ENCODE measurements around the gene TFEC. TPM values are rescaled to one million over a fixed set of nuclear protein-coding genes. Genes with fewer than 3 reads are reported as not detected.

Gene TFEC
- total and polyA plus RNA-seq, 10 of the 15 experiments (the other 5 are each of a cell fraction or from before 2014, with no cell fraction given): 0.18 to 5.8 (median 2.4) TPM

- TF ChIP-seq MEF2A (IDR thresholded peaks at IDR 0.05; ENCODE audit: insufficient read depth, low read depth, low read length) (no peak), IRF3 (IDR thresholded peaks at IDR 0.05) (no peak), IKZF2 (IDR thresholded peaks at IDR 0.05) (no peak), SMC3 (IDR thresholded peaks at IDR 0.05; ENCODE audit: borderline replicate concordance, low read length) (no peak), HSF1 (IDR thresholded peaks at IDR 0.05; ENCODE audit: low read depth, low read length) (no peak), NFXL1 (IDR thresholded peaks at IDR 0.05; ENCODE audit: borderline replicate concordance) (no peak)
Observed at GRCh38 chr7:115968171-115968570, 62.4 kb downstream of the TFEC start (continued).

GRCh38 chr7:115965796-115966475 lies 64.6 kb downstream of the TFEC start:
- ChIA-PET RAD21 (ENCODE audit: unreplicated experiment) (no interaction called here), SMC1A (ENCODE audit: uncharacterized antibody, unreplicated experiment) (no interaction called here), POLR2A (no interaction called here), CTCF (no interaction called here)
- BruUV-seq (replicated peaks): no TSS peak
- FAIRE-seq (no peak), DNase-seq (ENCODE audit: low read depth, low spot score) (no peak), ATAC-seq (no peak)
- H3K9me3 ChIP-seq (replicated peaks; ENCODE audit: control insufficient read depth, insufficient read depth, low read length): no peaks in the 10 kb centered on the region
- no peaks in the 10 kb centered on the region for H3K27me3 ChIP-seq (replicated peaks in 1 of 2; ENCODE audit: control insufficient read depth in 2 of 2, insufficient read depth in 2 of 2, low read length in 1 of 2)
- H3K36me3 ChIP-seq (ENCODE audit: control insufficient read depth in 2 of 2, insufficient read depth in 2 of 2, low read length in 1 of 2): no peaks in the 10 kb centered on the region
- intact Hi-C loops (cut with micrococcal nuclease; ENCODE audit: unreplicated experiment): no loop called here
- in situ Hi-C loops (cut with MboI): no loop called here
- no peaks in the 10 kb centered on the region for H3K79me2 ChIP-seq (ENCODE audit: control insufficient read depth, insufficient read depth, low read length)
- no peaks in the 10 kb centered on the region for H4K20me1 ChIP-seq (ENCODE audit: control insufficient read depth, insufficient read depth)
- no peak overlapping the region for H3K4me2 ChIP-seq (ENCODE audit: control insufficient read depth, insufficient read depth)
- H2AFZ ChIP-seq (ENCODE audit: control insufficient read depth, low read depth, low read length): no peak overlapping the region
- H3K27ac ChIP-seq (ENCODE audit: control insufficient read depth, insufficient read depth): no peak overlapping the region
- WGBS (ENCODE audit: insufficient coverage, insufficient replicate concordance, low lambda C conversion rate, missing lambda C conversion rate): 51% methylated on average over 5 of the region's 5 CpGs
- H3K9ac ChIP-seq (ENCODE audit: control insufficient read depth, insufficient read depth, low read length): no peak overlapping the region
- H3K4me3 ChIP-seq: no peak overlapping the region
- H3K4me1 ChIP-seq (ENCODE audit: control insufficient read depth, insufficient read depth, low read length): no peaks in the 10 kb centered on the region
- TF ChIP-seq GATAD2B (conservative IDR thresholded peaks at IDR 0.05; ENCODE audit: low read depth): no peak
- no peak for TF ChIP-seq GABPA (IDR thresholded peaks at IDR 0.05; ENCODE audit: low read depth)
- TF ChIP-seq IRF5 (IDR thresholded peaks at IDR 0.05; ENCODE audit: borderline replicate concordance): no peak
- TF ChIP-seq FOXK2 (IDR thresholded peaks at IDR 0.05): no peak
- no peak for TF ChIP-seq SMC3 (IDR thresholded peaks at IDR 0.05; ENCODE audit: borderline replicate concordance, low read length)
- TF ChIP-seq YBX1 (IDR thresholded peaks at IDR 0.05): no peak
- no peak for TF ChIP-seq NRF1 (conservative IDR thresholded peaks at IDR 0.05; ENCODE audit: low read depth, low read length)
- no peak for TF ChIP-seq ZNF217 (IDR thresholded peaks at IDR 0.05)
- no peak for TF ChIP-seq ZNF24 (IDR thresholded peaks at IDR 0.05)
- no peak for TF ChIP-seq ASH2L (IDR thresholded peaks at IDR 0.05; ENCODE audit: borderline replicate concordance, low read depth)
- no peak for TF ChIP-seq ZZZ3 (IDR thresholded peaks at IDR 0.05; ENCODE audit: control insufficient read depth, insufficient read length, low read depth)
